ENCODE data around the gene PABPN1. TPM values are rescaled to one million over a fixed set of nuclear protein-coding genes. Genes with fewer than 3 reads are reported as not detected.

PABPN1 gene
- total and polyA plus RNA-seq, 2 experiments from 2014 or later = 194 to 534 TPM

- DNase-seq (ENCODE audit: low read depth in 1 of 2, low spot score in 1 of 2) = peak; percentile 80 to 87
- Histone ChIP-seq H3K9me3 (ENCODE audit: low read depth) (no peaks in the 10 kb centered on the region), H3K27ac (no peak overlapping the region), H3K4me1 (ENCODE audit: low read depth) (peaks cover 4% of the 10 kb centered on the region), H3K4me3 (no peak overlapping the region), H3K27me3 (no peaks in the 10 kb centered on the region), H3K36me3 (peaks cover 19% of the 10 kb centered on the region)
- TF ChIP-seq, protein P1, sequence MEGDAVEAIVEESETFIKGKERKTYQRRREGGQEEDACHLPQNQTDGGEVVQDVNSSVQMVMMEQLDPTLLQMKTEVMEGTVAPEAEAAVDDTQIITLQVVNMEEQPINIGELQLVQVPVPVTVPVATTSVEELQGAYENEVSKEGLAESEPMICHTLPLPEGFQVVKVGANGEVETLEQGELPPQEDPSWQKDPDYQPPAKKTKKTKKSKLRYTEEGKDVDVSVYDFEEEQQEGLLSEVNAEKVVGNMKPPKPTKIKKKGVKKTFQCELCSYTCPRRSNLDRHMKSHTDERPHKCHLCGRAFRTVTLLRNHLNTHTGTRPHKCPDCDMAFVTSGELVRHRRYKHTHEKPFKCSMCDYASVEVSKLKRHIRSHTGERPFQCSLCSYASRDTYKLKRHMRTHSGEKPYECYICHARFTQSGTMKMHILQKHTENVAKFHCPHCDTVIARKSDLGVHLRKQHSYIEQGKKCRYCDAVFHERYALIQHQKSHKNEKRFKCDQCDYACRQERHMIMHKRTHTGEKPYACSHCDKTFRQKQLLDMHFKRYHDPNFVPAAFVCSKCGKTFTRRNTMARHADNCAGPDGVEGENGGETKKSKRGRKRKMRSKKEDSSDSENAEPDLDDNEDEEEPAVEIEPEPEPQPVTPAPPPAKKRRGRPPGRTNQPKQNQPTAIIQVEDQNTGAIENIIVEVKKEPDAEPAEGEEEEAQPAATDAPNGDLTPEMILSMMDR (IDR thresholded peaks at IDR 0.05; ENCODE audit: low read depth, low read length) = peak; percentile 74
These were observed 6.9 kb downstream of the PABPN1 start for GRCh38 chr14:23327947-23328744.

- H3K4me3 ChIP-seq = no peak overlapping the region
- DNase-seq (ENCODE audit: low read depth in 1 of 2, low spot score in 1 of 2) = no peak
- no peaks in the 10 kb centered on the region for H3K4me1 ChIP-seq (ENCODE audit: low read depth)
- H3K27me3 ChIP-seq = no peaks in the 10 kb centered on the region
- H3K27ac ChIP-seq = no peak overlapping the region
- no peaks in the 10 kb centered on the region for H3K9me3 ChIP-seq (ENCODE audit: low read depth)
- TF ChIP-seq, protein P1 (IDR thresholded peaks at IDR 0.05; ENCODE audit: low read depth, low read length) = no peak
- H3K36me3 ChIP-seq = no peaks in the 10 kb centered on the region
These were observed 14.4 kb downstream of the PABPN1 start for GRCh38 chr14:23335623-23336022.

DNA sequence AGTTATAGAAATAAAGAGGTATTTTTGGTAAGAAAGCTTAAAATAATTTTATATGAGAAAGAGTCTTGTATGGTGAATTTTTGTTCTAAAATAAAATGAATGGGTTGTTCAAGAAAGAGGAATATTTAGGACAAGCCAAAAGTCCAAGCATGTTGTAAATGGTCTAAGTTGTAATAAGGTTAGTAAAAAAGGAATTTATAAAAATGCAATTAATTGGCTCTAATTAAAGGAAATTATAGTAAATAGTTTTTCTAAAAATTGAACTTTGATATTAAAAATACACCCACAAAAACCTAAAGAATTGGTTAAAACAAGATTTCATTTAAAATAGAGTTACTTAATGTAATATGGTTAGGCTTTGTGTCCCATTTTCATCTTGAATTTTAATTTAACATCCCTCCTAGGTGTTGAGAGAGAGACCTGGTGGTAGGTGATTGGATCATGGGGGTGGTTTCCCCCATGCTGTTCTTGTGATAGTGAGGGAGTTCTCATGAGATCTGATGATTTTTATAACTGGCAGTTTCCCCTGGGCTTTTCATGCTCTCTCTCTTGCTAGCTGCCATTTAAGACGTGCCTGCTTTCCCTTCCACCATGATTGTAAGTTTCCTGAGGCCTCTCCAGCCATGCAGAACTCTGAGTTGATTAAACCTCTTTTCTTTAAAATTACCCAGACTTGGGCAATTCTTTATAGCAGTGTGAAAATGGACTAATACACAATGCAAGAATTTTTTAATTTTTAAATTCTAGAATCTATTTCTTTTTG is 18.4 kb downstream of the PABPN1 start:
- H3K27me3 ChIP-seq = no peaks in the 10 kb centered on the region
- H3K9me3 ChIP-seq (ENCODE audit: low read depth) = no peaks in the 10 kb centered on the region
- TF ChIP-seq, protein P1 (IDR thresholded peaks at IDR 0.05; ENCODE audit: low read depth, low read length) = no peak
- H3K27ac ChIP-seq = no peak overlapping the region
- no peak overlapping the region for H3K4me3 ChIP-seq
- H3K4me1 ChIP-seq (ENCODE audit: low read depth) = no peaks in the 10 kb centered on the region
- no peak for DNase-seq (ENCODE audit: low read depth in 1 of 2, low spot score in 1 of 2)
- H3K36me3 ChIP-seq = no peaks in the 10 kb centered on the region

GRCh38 chr14:23344481-23344880 is 23.2 kb downstream of the PABPN1 start:
- TF ChIP-seq, protein P1 (IDR thresholded peaks at IDR 0.05; ENCODE audit: low read depth, low read length) = no peak
- no peaks in the 10 kb centered on the region for H3K27me3 ChIP-seq
- no peaks in the 10 kb centered on the region for H3K36me3 ChIP-seq
- no peaks in the 10 kb centered on the region for H3K9me3 ChIP-seq (ENCODE audit: low read depth)
- no peak overlapping the region for H3K4me3 ChIP-seq
- DNase-seq (ENCODE audit: low read depth in 1 of 2, low spot score in 1 of 2) = no peak
- H3K4me1 ChIP-seq (ENCODE audit: low read depth) = no peaks in the 10 kb centered on the region
- no peak overlapping the region for H3K27ac ChIP-seq

GRCh38 chr14:23345987-23346692 is 24.9 kb downstream of the PABPN1 start:
- Histone ChIP-seq H3K9me3 (ENCODE audit: low read depth) (no peaks in the 10 kb centered on the region), H3K4me3 (no peak overlapping the region), H3K27ac (peak overlapping the region; percentile 61), H3K4me1 (ENCODE audit: low read depth) (no peaks in the 10 kb centered on the region), H3K36me3 (no peaks in the 10 kb centered on the region), H3K27me3 (no peaks in the 10 kb centered on the region)
- DNase-seq (ENCODE audit: low read depth in 1 of 2, low spot score in 1 of 2) = no peak
- TF ChIP-seq, protein P1 (IDR thresholded peaks at IDR 0.05; ENCODE audit: low read depth, low read length) = no peak
